Measurements from ENCODE around the gene DES.

DES gene

GRCh38 chr2:219418155-219419011, at the start of gene DES:
TSS of gene DES (plus strand) at chr2:219418377. CDS start at chr2:219418463, 86 bp downstream.
- TF ChIP-seq EGR1 (IDR thresholded peaks at IDR 0.05) (no peak), REST (IDR thresholded peaks at IDR 0.05; ENCODE audit: low read depth) (no peak), YY1 (IDR thresholded peaks at IDR 0.05; ENCODE audit: low read depth) (no peak), CEBPB (IDR thresholded peaks at IDR 0.05) (no peak), RAD21 (IDR thresholded peaks at IDR 0.05; ENCODE audit: low read depth) (no peak), FOXM1 (IDR thresholded peaks at IDR 0.05; ENCODE audit: borderline replicate concordance, low read depth) (no peak), TEAD4 (IDR thresholded peaks at IDR 0.05) (no peak), ZBTB7A (IDR thresholded peaks at IDR 0.05; ENCODE audit: low read depth) (no peak), CREB1 (IDR thresholded peaks at IDR 0.05; ENCODE audit: low read depth) (no peak), TCF12 (IDR thresholded peaks at IDR 0.05; ENCODE audit: low read depth) (no peak), TAF1 (IDR thresholded peaks at IDR 0.05; ENCODE audit: low read depth) (no peak), EP300 (IDR thresholded peaks at IDR 0.05; ENCODE audit: borderline replicate concordance) (no peak), MAX (IDR thresholded peaks at IDR 0.05) (no peak), NFIC (IDR thresholded peaks at IDR 0.05) (no peak)
- TF ChIP-seq, protein P1, sequence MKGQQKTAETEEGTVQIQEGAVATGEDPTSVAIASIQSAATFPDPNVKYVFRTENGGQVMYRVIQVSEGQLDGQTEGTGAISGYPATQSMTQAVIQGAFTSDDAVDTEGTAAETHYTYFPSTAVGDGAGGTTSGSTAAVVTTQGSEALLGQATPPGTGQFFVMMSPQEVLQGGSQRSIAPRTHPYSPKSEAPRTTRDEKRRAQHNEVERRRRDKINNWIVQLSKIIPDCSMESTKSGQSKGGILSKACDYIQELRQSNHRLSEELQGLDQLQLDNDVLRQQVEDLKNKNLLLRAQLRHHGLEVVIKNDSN (IDR thresholded peaks at IDR 0.05), result no peak

DNA sequence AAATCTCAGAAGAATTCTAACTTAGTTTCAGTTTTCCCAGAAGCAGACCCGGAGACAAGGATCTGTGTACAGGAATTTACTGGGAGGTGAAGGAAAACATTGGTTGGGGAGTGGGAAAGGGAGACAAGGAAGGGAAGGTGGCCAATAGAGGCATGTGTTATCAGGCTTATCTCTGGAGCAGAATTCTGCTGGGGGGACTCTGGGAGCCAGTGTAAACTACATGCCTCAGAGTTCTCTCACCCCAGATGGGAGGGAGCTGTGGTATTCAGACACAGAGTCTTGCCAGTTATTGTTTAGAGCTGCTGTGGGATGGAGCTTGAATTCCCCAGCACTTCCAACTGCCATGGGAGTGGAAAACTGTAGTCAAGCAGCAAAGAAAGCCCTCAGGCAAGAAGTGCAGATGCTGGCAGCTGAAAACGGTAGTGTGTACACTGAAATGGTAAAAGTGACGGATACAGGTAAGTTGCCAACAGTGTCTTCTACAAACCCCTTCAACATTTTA, 49.4 kb upstream of the DES start:
- TF ChIP-seq TEAD4 (IDR thresholded peaks at IDR 0.05) (no peak), TCF12 (IDR thresholded peaks at IDR 0.05; ENCODE audit: low read depth) (no peak), REST (IDR thresholded peaks at IDR 0.05; ENCODE audit: low read depth) (no peak), TAF1 (IDR thresholded peaks at IDR 0.05; ENCODE audit: low read depth) (no peak), NFIC (IDR thresholded peaks at IDR 0.05) (no peak), MAX (IDR thresholded peaks at IDR 0.05) (no peak), FOXM1 (IDR thresholded peaks at IDR 0.05; ENCODE audit: borderline replicate concordance, low read depth) (no peak), EGR1 (IDR thresholded peaks at IDR 0.05) (no peak), CREB1 (IDR thresholded peaks at IDR 0.05; ENCODE audit: low read depth) (no peak), EP300 (IDR thresholded peaks at IDR 0.05; ENCODE audit: borderline replicate concordance) (no peak), RAD21 (IDR thresholded peaks at IDR 0.05; ENCODE audit: low read depth) (no peak), CEBPB (IDR thresholded peaks at IDR 0.05) (no peak), YY1 (IDR thresholded peaks at IDR 0.05; ENCODE audit: low read depth) (no peak), ZBTB7A (IDR thresholded peaks at IDR 0.05; ENCODE audit: low read depth) (no peak)
- TF ChIP-seq, protein P1 (IDR thresholded peaks at IDR 0.05), result no peak

DNA sequence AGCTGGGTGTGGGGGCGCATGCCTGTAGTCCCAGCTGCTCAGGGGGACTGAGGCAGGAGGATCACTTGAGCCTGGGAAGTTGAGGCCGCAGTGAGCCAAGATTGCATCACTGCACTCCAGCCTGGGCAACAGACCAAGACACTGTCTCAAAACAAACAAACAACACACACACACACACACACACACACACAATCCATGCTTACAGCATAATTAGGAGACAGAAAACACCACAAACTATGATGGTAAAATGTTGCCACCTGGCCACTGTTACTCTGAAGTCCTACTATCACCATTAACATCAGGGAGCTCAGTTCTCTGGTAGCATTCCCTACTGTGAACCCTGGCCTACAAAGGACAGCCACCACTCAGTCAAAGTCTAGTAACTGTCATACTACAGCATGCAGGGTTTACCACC, 48.7 kb upstream of the DES start:
- TF ChIP-seq, protein P1 (IDR thresholded peaks at IDR 0.05), result no peak
- TF ChIP-seq YY1 (IDR thresholded peaks at IDR 0.05; ENCODE audit: low read depth) (no peak), FOXM1 (IDR thresholded peaks at IDR 0.05; ENCODE audit: borderline replicate concordance, low read depth) (no peak), EGR1 (IDR thresholded peaks at IDR 0.05) (no peak)

DNA sequence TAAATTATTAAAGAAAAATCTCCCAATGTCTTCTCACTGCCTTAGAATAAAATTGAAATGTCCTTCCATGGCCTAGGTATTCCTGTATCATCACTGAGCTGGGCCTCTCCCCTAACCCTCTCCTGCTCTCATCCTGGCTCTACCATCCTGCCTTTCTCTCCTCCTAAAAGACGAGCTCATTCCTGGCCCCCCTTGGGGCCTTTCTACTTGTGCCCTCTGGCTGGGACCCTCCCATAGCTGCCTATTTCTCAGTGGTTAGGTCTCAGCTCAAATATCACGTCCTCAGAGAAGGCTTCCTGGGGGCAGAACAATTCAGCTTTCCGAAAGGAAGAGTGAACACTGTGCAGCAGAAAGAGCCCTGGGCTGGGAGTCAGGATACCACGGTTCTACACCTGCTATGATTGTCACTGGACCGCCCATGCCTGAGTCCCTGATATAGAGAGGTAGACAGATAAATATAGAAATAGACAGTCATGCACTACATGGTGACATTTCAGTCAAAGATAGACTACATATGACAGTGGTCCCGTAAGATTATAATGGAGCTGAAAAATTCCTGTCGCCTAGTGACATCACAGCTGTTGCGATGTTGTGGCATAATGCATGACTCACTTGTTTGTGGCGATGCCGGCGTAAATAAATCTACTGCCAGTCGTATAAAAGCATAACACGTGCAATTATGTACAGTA, 39.9 kb upstream of the DES start:
- TF ChIP-seq ZBTB7A (IDR thresholded peaks at IDR 0.05; ENCODE audit: low read depth), result no peak
- no peak for TF ChIP-seq RAD21 (IDR thresholded peaks at IDR 0.05; ENCODE audit: low read depth)
- TF ChIP-seq, protein P1 (IDR thresholded peaks at IDR 0.05), result no peak
- TF ChIP-seq REST (IDR thresholded peaks at IDR 0.05; ENCODE audit: low read depth), result no peak
- TF ChIP-seq CREB1 (IDR thresholded peaks at IDR 0.05; ENCODE audit: low read depth), result no peak
- no peak for TF ChIP-seq TEAD4 (IDR thresholded peaks at IDR 0.05)
- TF ChIP-seq TAF1 (IDR thresholded peaks at IDR 0.05; ENCODE audit: low read depth), result no peak
- no peak for TF ChIP-seq FOXM1 (IDR thresholded peaks at IDR 0.05; ENCODE audit: borderline replicate concordance, low read depth)
- no peak for TF ChIP-seq MAX (IDR thresholded peaks at IDR 0.05)
- no peak for TF ChIP-seq EP300 (IDR thresholded peaks at IDR 0.05; ENCODE audit: borderline replicate concordance)
- no peak for TF ChIP-seq YY1 (IDR thresholded peaks at IDR 0.05; ENCODE audit: low read depth)
- no peak for TF ChIP-seq TCF12 (IDR thresholded peaks at IDR 0.05; ENCODE audit: low read depth)
- no peak for TF ChIP-seq EGR1 (IDR thresholded peaks at IDR 0.05)
- TF ChIP-seq NFIC (IDR thresholded peaks at IDR 0.05), result no peak
